GM19463 (cell line): Measurements from ENCODE around the gene C1orf210.

Experiments
- ATAC-seq: cut with Tn5 transposase; IDR thresholded peaks from one replicate; pipeline ENCODE4 v1.9.1; 2021; ENCODE audit warnings: mild to moderate bottlenecking, moderate library complexity; ENCODE audit not compliant: unreplicated experiment

The C1orf210 gene

DNA sequence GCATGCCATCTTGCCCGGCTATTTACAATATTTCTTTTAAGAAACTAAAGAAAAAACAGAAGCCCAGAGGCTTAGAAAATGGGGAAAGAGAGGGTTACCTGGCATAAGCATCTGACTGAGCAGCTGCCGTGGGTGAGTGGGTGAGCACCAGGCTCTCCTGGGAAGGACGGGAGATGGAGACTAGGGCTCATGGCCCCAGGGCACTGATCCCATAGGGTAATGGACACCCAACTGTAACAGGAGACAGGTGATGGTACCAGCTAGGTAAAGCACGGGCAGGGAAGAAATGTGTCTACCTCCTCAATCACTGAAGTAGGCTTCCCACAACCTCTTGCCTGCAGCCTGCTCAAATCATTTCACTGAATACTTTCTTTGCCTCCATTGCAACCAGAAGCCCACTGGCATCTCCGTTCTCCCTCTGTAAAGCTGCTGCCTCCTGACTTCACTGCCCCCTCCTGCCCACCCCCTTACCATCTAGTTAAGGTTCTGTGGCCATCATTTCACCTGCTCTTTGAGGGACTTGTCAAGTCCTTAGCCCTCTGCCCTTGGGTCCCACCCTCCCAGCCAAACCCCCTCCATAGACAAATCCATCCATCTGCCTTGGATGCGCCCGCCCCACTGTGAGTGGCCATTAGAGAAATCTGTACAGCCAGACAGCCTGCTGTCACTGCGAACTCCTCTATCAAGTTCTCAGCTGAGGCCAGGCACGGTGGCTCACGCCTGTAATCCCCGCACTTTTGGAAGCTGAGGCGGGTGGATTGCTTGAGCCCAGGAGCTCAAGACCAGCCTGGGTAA is 9.4 kb downstream of the C1orf210 start:
- no peak for ATAC-seq

- ATAC-seq = no peak
Measured at GRCh38 chr1:43274804-43275180, 10.6 kb downstream of the C1orf210 start.

DNA sequence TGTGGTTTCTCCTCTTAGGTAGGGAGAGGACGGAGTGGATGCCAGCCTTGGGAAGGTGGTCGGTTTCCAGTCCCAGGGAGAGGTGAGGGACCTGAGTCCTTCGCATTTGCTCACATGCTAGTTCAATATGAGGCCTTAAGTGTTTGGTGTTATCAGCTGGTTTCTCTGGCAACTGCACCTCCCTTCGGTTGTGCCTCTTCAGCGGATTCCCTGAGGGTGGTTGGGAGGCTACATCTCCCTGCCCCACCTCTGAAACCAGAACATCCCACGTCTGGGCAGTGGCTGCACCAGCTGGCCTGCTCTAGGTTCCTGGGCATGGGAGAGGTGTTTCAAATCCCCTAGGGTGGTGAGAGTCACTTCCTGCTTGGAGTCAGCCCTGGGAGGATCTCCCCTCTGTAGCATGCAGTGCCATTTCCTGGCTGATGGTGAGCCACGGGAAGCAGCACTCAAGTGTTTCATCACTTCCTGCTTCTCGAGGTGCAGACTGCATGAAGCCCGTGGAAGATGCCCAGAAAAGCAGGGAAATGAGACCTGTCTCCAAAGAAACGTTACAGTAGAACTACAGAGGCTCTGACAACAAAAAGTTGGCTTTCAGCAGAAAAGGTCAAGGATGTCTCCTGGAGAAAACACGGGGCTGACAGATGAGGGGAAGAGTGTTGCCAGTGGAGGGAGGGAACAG is 11.1 kb downstream of the C1orf210 start:
- no peak for ATAC-seq

GRCh38 chr1:43273708-43274107 is 11.7 kb downstream of the C1orf210 start:
- no peak for ATAC-seq

GRCh38 chr1:43272576-43273571 is 12.5 kb downstream of the C1orf210 start:
- ATAC-seq = no peak

DNA sequence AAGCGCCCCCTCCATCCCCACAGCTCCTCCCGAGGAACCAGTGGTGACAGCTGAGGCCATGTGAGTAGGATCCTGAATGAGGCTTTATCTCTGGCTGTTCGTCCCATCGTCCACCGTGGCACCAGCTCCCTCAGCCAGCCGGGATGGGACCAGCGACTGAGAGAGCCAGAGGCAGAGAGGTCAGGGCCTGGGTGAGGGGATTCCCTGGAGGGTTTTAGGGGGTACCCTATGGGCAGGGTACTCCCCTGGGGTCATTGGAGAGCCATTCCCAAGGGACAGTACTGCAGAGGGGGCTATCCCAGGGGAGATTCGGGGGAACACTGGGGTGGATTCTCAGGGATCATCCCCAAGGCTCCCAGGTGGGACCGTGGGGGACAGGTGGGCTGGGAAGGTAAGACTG is 13.2 kb downstream of the C1orf210 start:
- no peak for ATAC-seq

DNA sequence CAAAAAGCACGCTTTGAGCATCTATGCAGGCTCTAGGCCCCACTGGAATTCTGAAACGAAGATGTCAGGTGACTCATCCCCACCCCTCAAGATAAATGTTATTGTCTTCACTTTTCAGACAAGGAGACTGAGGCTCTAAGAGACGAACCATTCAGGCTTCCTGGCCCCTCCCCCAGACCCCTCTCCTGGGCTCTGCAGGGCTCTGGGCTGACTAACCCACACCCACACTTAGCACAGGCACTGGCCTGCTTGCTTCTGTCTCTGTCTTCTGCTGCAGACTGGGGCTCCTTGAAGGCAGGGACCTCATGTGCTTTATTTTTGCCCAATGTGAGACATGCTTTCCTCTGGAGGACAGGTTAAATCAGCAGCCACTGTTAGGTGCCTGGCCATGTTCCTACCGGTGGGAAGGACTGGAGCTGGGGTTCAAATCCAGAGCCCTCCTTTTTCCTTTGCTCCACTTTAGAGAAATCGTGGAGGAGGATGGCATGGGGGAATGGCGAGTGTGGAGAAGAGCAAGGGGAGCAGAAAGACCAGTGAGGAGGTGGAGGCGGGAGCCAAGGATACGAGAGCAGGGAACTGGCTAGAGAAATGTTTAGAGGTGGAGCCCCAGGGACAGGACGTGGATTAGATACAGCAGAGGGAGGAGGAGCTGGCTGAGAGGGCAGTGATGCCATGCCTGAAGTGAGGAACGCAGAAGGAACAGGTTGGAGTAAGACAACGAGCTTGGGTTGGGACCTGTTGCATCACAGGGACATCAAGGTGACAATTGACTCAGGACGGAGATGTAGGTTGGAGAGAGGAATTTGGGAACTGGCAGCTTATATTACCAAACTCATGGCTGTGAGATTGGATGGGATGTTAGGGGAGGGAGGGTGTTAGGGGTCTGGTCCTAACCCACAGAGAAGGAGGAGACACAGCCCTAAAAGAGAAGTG is 13.9 kb downstream of the C1orf210 start:
- ATAC-seq = no peak

- ATAC-seq = no peak
Measured at GRCh38 chr1:43270421-43271095, 14.8 kb downstream of the C1orf210 start.

DNA sequence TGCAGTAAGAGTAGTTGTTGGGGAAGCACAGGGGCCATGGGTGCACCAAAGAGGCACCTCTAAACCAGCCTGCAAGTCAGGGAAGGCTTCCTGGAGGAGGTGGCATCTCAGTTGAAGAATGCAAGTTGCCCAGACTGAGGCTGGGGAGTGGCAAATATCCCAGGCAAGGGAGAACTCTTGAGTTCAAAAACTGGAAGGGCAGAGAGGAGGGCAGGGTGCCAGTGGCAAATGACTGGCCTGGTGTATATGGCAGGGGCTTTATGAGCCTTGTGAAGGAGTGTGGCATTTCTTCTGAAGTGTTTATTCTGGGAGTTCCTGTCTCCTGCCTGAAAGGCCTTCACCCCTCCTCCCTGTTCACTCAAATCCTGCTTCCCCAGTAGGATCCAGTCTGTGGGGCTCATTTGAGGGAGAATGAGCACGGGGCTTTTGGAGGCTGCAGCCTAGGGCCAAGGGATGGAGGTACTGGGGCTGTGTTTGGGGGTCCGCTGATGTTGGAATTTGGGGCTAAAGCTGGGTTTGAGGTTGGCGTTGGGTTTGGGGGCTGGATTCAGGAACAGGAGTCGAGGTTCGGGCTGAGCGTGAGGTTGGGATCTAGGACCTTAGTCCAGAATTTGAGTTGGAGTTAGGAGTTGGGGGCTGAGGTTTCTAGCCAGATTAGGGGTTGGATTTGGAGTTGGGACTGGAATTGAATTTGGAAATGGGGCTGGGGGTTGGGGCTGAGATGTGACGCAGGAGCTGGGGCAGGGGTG is 15.6 kb downstream of the C1orf210 start, which contains the start of gene TMEM125:
Gene TMEM125 (plus strand): TSS at position 357 of the 749 bp plus-strand sequence. CDS start 2,740 bp downstream, outside the sequence.
- no peak for ATAC-seq

DNA sequence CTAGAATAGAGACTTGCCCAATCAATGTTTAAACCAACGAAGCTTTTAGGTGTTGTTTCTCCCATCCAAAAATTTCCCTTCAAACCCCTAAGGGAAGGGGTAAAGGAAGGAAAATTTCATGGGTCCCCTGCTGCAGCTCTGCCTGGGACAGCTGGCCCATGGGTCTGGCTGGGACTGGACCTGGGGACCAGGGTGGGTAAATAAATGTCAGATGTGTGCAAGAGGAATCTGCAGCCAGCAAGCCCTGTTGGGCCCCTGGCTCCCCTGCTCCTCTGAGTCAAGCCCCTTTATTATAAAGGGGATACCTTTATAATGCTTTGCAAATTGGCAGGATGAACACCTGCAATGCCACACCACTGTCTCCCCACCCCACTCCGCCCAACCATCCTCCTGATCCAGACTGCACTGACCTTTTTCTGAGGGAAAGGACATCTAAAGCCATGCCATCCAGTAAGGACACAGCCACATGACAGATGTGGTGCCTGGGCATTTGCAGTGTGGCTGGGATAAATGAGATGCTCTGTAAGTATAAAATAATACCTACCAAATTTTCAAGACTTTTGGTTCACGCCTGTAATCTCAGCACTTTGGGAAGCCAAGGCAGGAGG is 17.5 kb downstream of the C1orf210 start:
- no peak for ATAC-seq

- no peak for ATAC-seq
Measured at GRCh38 chr1:43267291-43267805, 18.0 kb downstream of the C1orf210 start.

- no peak for ATAC-seq
Measured at GRCh38 chr1:43266881-43267280, 18.5 kb downstream of the C1orf210 start.

- ATAC-seq = no peak
Measured at GRCh38 chr1:43265431-43265830, 19.9 kb downstream of the C1orf210 start.

GRCh38 chr1:43258370-43258769 is 27.0 kb downstream of the C1orf210 start:
- ATAC-seq = no peak

DNA sequence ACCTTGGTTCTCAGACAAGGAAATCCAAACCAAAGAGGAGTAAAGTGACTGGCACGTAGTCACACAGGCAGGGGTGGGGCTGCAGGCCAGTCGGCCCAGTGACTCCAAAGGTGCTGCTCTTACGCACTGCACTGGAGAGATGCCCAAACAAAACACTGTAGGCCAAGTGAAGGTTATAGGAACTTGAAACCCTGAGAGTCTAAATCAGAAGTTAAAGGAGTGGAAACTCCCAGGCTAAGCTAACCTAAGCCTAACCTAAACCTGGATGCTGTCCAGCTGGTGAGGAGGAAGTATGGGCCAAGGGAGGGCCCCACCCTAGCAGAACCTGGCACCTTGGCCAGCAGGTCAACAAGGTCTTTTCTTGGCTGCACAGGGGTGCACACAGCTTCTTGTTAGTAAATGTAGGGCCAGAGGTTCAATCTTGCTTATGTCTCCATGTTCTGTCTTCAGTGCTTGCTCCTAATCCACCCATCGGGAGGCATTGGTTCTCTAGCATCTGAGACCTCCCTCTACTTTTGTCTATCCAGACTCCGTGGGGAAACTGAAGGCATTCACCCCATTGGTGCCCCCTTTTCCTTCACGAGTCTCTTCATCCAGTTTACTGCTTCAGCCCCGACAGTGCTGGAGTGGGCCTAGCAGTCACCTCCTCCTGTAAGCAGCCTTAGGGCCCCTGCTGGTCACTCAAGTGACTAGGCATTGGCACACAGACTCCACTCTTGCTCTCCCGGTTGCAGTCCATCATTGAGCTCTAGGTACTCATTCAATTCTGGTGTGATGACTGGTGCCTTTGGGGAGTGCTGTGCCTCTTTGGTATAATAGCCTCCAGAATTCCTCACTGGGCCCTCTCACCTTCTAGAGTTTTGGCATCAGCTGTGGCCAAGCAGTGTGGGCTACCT is 28.5 kb downstream of the C1orf210 start:
- no peak for ATAC-seq

GRCh38 chr1:43255438-43256210 is 29.8 kb downstream of the C1orf210 start:
- ATAC-seq = no peak
